Fibroblast of gingiva (primary cell): ENCODE data around the gene KCNJ15.
"Not testable (repeated sequence)": the region's sequence is repeated elsewhere in the genome, so short reads cannot be mapped to it uniquely, and the experiment has no call there.

Experiments used
- DNase-seq: peaks from one replicate; pipeline ENCODE4 v3.0.0-alpha.2; 2011; ENCODE audit warnings: low read depth

KCNJ15 gene

DNA sequence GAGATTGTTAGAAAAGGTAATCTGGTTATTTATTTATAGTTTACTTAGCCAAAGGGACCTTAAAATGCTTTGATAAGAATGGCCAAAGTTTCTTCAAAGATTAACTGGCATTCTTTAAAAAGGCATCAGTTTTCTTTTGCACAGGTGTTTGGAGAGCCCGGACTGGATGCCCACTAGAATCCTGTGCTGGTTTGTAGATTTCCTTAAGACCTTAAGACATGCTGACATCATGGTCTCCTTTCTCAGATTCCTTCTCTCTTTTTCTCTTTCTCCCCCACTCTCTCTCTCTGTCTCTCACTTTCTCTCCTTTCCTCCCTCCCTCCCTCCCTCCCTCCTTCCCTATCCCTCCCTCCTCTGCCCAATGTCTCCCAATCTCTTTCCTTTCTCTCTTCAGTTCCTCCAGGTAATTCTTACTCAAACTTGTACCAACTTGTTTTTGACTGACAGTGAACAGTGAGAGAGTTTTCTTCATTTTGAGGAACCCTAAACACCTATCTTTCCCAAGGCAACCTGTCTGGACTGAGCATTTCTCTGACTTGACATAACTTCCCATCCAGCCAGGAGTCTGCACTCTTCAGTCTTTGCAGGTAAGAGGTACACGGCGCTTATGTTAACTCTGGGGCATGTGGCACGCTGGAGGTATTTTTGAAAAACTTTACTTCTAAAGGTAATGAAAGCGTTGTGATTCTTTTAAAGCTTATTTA is at the start of gene KCNJ15:
Gene KCNJ15, plus strand, starts transcription at position 393 of the 704 bp plus-strand sequence. CDS start 42,271 bp downstream, outside the sequence.
- no peak for DNase-seq

DNA sequence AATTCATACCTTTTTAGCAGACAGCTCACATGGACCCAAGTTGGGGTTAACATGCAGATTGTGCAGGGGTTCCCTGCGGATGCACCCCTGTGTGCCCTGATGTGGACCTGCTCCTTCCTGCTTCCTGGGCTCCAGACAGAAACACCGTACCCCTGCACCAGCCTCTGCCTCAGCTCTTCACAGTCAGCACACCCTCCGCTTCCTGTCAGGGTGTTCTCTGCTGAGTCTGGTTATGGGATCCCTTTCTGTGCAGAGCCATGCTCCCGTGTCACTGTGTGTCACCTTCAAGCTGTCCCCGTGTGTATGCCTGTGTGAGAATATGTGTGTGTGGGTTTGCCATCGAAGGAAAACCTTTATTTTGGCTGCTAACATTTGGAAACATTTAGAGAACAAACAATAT is 48.7 kb upstream of the KCNJ15 start:
- DNase-seq = no peak

DNA sequence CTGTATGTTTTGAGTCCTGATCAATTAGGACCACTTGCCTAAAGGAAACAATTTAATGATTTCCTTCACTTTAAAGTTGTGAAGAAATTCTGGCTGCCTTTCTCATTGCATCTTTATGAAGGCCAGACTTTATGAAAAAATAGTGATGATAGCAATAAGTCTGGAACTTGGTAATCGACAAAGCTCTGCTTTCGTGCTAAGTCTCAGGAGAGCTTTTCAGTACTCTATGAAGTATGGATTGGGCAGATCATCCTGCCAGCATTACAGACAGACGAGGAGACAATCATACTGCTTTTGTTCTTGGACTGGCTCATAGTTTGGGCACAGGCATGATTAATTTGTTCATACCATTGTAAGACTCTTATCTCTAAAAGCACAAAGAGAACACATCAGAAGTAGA is 45.5 kb upstream of the KCNJ15 start:
- no peak for DNase-seq

DNA sequence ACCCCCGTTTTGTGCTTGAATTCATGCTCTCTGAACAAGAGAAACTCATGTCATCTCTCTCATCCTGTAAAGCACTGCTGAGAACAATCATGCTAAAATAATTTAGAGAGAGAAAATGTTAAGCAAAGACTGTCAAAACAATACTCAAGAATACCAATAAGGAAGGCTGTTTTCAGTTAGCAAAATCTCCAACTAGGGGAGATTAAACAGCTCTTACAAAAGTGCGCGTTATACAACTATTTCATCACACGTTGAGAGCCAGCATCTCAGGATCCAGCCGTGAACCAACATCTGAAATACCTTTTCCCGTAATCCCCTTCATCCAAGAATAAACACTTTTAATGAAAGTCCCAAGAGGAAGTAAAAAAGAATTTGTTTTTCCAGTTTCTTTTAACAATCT is 44.1 kb upstream of the KCNJ15 start:
- no peak for DNase-seq

DNA sequence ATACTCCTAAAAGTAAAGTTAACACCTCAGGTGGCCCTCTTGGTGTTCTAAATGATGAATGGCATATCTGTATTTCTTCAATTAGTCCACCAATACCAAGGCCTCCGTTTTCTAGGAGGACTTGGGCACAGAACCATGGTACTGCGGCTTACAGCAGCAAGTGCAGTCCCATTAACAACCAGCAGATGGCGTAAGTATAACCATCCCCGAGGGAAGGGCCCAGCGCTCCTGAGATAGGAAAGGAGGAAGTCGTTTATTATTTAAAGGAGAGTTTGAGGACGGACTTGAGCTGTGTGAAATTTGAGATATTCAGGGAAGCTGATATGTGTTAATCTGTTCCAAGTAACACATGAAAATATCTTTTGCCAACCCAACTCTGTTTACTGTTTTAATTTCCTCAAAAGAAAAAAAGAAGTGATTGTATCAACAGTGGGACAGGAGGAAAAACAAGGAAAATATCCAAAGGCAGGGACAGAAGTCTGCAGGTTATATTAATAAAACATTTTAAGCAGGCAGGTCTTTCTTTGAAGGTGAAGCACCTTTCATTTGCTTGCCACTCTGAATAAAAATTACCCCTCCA is 37.7 kb upstream of the KCNJ15 start:
- peak; percentile 82 for DNase-seq

DNA sequence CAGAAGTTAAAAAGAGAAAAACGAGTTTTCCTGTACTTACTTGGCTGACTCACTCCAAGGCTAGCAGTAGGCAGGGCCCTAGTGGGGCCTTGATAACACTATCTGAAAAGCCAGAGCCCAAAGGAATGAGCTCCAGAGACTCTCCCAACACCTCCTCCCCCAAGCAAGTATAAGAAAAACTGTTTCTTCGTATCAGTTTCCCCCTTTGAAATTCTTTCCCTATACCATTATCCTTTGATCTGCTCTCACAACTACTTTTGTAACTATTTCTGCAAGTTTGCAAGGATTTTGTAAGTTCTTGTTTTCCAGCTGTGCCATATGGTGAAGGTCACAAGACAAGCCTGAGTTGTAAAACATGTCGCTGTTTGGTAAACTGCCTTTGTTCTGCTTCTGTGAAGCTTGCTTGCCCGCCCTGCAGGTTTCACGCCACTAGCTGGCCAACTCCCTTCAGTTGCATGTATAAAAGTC is 36.5 kb upstream of the KCNJ15 start:
- no peak for DNase-seq

DNA sequence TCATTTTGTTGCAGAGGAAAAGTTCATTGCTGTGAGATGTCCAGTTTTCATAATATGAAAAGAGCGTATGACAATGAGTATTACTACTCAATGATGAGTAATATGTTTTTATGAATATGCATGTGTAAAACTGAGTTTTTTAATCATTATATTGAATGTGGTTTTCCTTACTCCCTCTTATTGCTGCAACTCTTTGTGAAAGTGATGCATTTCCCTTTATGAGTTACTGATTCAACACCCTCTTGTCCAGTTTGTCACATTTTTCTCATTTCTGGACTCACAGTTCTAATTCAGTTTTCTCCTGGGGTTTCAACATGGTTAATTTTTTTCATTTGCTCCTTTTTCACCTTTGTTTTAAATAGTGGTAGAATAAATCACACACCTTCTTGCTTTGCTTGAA is 35.2 kb upstream of the KCNJ15 start:
- no peak for DNase-seq

DNA sequence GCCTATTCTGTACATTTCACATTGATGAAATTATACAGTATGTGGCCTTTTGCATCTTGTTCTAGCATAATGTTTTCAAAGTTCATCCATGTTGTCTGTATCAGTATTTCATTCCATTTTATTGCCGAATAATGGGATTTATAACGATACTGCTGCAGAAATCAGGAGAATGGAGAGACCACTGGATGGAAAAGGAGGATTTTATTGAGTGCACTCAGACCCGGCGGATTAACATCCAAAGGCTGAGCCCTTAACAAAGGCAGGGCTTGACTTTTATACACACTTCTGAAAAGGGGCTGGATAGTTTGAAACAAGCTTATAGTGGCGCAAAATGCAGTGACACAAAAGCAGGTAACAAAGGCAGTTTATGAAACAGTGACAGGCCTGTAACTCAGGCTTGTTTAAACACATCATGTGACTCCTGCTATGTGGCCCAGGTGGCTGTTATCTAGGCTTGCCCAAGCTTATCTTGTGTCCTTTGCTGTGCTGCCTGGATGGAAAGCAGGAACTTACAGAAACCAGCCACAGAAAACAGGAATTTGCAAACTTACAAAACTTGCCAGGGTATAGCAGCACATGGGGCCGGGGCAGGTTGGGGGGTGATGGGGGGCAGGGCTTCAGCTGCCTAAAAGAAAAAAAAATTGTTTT is 32.8 kb upstream of the KCNJ15 start:
- DNase-seq = peak; percentile 31

DNA sequence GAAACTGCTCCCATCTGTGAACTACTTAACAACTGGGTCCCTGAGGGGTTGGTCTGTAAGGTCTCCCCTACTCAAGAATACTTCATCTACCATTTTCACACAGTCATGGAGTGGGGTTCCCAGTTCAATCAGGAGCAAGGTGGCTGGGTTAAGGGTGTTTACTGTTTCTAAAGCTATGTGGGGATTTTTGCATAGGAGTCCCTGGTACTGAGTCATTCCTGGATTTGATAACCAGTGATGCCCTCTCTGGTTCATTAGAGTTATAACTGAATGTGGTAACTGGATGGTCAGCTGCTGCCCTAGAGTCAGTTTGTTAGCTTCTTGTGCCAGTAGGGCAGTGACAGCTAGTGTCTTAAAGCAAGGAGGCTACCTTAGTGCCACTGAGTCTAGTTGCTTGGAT is 29.4 kb upstream of the KCNJ15 start:
- DNase-seq = no peak

DNA sequence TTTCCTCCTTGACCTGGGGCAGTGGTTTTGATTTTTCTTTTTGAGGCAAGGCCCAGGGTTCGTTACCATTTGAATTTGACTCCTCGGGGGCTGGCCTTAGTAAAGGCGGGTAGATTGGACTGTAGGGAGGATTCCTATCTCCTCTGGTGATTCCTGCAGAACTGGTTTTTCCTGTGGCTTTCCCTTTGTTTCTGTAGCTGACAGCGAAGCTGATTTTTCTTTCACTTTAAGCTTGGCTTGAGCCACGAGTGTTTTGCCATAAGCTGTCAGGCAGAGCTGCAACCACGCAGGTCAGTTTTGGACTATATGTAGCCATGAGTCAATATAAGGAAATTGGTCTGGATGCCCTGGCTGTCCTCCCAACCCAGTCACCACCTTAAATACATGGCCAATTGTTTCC is 28.7 kb upstream of the KCNJ15 start:
- no peak for DNase-seq

DNA sequence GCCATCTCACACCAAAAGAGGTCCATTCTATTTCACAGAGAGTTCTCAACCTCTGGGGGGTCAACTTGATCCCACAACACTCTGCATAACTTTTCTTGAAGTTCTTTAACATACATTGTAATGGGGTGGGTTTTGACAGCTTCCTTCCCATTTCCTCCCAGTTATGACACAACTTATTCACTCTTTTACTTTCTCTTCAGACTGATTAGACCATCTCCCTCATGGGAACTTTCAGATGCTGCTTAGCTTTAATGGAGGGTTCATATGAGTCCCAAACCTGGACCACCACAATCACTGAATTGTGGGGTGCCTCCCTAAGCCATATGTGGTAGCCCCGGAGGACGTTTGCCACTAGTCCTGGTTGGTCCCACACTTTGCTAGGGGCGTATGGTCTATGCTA is 28.3 kb upstream of the KCNJ15 start:
- no peak for DNase-seq

DNA sequence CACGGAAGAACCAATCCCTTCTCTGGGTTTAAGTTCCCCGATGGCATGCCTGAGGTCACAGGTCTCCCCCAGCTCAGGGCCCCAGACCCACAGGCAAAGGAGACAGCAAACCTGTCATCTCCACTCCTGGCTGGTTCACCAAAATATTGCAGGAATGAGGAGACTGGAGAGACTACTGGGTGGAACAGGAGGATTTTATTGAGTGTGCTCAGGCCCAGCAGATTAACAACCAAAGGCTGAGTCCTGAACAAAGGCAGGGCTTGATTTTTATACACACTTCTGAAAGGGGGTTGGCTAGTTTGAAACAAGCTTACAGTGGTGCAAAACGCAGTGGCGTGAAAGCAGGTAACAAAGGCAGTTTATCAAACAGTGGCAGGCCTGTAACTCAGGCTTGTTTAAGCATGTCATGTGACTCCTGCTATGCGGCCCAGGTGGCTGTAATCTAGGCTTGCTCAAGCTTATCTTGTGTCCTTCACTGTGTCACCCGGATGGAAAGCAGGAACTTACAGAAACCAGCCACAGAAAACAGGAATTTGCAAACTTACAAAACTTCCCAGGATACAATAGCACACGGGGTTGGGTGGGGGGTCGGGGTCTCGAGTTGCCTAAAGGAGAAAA is 27.4 kb upstream of the KCNJ15 start:
- peak; percentile 14 for DNase-seq

DNA sequence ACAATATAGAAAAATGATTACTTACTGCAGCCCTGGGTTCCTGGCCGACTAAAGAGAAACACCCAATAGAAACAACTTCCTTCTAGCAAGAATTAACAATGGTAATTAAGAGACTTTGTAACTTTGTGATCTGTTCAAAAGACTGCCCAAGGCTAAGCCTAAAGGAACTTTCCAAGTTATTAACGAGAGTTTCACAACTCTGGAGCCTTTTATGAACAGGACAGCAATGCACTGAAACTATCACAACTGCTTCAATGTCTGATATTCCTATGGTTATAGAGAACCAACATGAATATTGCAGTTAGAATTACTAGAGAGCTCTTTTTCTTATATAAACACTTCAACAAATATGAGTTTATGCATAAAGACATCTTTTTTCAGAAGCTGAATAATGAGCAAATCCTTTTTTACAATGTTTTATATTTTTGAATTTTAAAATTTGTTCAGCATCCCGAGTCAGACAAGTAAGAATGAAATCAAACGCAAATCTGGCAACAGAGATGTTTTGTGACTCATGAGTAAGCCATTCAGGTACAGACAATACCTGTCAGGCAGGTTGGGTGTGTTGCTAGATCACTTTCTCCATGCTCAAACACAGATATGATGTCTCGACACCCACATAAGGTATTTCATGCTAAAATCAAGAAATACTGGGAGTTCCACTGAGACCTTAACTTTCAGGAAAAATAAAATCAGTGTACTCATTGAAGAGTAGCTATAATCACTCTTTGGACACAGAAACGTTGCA is 22.2 kb upstream of the KCNJ15 start:
- no peak for DNase-seq

DNA sequence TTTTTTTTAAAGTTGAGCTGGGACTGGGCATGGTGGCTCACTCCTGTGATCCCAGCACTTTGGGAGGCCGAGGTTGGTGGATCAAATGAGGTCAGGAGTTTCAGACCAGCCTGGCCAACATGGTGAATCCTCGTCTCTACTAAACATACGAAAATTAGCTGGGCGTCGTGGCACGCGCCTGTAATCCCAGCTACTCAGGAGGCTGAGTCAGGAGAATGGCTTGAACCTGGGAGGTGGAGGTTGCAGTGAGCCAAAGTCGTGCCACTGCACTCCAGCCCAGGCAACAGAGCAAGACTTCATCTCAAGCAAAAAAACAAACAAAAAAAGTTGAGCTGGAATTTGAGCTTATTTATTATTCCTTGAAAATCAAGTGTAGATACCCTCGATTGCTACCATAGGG is 21.5 kb upstream of the KCNJ15 start:
- DNase-seq = not testable (repeated sequence)

DNA sequence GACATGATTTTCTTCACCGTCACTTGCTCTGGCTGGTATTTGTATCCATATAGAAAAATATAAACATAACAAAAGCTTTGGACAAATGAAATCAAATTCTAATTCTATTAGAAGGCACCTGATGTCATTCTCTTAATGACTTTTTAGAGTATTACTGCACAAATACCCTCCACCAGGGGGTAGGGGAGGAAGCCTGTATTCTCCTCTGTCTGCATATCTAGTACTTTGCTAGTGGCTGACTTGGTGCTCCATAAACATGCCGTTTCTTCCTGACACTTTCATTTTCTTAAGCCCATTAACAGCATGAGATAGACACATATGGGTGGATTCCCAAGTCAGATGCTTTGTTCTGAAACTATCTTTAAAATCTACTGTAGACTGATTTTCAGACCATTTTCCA is 20.6 kb upstream of the KCNJ15 start:
- DNase-seq = no peak

DNA sequence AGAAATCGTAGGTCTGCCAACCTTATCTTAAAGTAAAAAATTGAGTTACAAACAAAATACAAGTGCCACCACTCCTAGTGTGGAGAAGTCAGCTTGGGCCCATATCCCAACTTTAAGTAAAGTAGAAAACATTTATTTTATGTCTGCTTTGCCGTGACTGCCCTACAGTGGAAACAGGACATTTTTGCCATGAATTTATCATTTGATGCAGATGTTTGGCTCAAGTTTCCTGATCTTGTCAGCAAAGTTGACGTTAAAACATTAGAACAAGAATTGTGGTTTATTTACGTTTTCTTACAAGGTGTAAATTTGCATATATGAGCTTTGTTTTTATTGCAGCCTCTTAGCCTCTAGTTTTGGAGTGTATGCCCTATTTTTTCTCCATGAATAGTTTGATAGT is 17.1 kb upstream of the KCNJ15 start:
- DNase-seq = no peak

DNA sequence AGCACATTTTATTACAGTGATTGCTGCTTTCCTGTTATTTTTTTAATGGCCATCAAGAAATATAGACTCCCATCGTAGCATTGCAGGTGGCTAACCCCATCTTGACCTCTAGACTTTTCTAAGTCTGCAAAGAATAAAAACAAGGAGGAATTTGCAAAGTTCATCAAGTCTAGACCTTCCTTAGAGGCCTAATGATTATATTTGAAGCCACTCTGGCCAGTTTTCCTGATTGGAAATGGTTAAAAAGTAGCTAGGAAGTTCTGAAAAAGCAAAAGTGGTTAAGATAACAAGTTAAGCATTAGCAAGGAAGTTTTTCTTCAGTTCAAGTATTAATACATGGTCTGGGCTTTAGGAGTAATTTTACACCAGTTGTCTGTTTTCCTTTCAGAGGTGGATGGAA is 16.7 kb upstream of the KCNJ15 start:
- no peak for DNase-seq

DNA sequence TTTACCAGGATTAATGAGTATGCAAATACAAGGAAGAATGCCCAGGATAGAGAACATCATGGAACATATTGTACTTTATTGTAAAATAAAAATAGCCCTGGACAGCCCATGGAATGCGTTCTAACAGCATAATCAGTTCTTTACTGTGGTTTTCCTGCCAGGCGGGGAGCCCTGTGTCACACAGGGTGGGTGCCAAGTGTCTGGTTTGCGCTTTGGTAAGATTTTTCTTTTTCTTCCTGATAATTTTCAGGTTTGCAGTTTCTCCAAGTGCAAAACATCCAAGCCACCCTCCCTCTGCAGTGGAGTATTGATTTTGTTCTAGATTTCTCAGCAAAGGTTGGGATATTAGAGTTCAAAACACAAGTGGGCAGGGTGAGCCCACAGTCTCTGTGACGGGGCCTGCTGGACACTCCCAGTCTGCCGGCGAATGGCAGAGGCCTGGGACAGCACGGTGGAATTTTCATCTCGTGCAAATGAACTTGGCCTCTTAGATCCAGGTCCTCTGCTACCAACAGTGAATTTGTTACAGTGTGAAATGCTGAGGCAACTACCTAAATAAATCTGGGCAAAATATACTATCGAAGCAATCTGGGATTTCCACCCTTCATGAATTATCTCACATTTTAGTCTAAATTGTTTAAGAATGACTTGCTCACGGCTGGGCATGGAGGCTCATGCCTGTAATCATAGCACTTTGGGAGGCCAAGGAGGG is 15.6 kb upstream of the KCNJ15 start:
- peak; percentile 77 for DNase-seq

DNA sequence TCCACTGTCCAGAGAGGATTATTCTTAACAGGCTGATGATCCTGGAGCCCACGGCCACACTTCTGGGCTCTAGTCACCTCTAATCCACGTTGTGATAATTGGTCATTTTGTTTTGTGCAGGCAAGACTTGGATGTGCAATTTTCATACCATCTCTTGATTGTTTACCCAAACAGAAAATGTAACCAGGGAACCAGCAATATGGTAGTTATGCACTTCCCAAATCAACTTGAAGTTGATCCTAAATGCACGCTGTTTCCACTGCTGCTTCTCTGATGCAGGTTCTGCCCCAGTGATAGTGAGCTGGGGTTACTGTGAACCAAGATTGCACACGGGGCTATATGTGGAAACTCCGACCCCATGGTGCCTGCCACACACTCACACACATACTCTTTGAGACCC is 14.7 kb upstream of the KCNJ15 start:
- DNase-seq = no peak

DNA sequence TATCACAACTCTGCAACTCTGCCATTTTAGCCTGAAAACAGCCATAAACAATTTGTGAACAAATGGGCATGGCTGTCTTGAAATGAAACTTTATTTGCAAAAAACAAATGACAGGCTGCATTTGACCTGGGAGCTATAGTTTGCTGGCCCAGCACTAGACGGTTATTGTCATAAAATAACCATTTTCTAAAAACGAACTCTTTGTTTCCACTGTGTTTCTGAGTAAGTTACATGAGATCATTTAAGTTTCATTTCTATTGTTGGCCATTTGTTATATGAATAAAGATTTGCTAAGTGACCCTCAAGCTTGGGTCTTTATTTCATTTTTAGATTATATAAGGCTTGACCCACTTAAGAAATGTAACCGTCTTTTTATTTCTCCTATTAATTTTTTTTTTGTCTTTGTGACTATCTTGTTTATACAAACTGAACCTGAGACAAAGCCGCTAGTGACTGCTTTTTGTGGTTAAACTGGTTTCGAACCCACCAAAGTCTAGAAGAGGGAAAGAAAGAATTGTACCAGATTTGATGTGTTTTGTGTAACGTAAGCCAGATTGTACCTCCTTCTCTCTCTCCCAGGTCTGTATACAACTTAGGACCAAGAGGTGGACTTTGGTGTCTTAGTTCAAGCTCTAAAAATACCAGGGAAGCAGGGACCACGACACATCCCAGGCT is 12.9 kb upstream of the KCNJ15 start:
- DNase-seq = no peak

DNA sequence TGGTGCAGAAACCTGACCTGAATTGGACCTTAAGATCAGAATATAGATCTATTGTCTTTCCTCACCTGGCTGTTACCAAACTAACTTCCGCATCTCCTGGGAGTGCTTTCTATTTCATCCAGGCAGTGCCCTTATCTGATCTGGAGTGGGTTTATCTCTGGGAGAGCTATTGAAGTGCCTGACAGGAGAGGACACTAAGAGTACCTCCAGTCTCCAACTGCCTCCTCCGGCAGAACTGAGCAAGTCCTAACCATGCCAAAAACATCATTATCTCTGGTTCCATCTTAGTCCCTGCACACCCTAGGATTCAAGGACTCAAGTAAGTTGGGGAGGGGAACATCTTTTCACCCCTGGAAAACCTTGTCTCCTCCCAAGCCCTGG is 12.4 kb upstream of the KCNJ15 start:
- no peak for DNase-seq
